K562 (cell line): ENCODE results near the gene PITPNM3. TPM values are rescaled to one million over a fixed set of nuclear protein-coding genes. Genes with fewer than 3 reads are reported as not detected.

ENCODE experiments used
- ATF1 ChIP-seq, 2 experiments: fragments of 450-650 bp in 1 of 2; IDR thresholded peaks; 2 replicates each; pipeline ENCODE4 v1.6.1; 2016; ENCODE audit warnings: missing compliant biosample characterization in 1 of 2, missing genetic modification characterization in 1 of 2
- CBX3 ChIP-seq, 2 experiments: IDR thresholded peaks; 1 replicate in 1 of 2; 2 replicates in 1 of 2; pipeline ENCODE4 v1.6.1; 2012; ENCODE audit warnings: inconsistent platforms in 2 of 2, low read length in 2 of 2, borderline replicate concordance in 1 of 2, control low read depth in 1 of 2
- CHD2 ChIP-seq: IDR thresholded peaks from 2 replicates; pipeline ENCODE4 v1.6.1; 2011; ENCODE audit warnings: low read depth, low read length
- FIP1L1 ChIP-seq: fragments of 200-400 bp; formaldehyde crosslinking; IDR thresholded peaks from 2 replicates; pipeline ENCODE4 v1.6.1; 2018; ENCODE audit warnings: mild to moderate bottlenecking, low read depth, low read length; ENCODE audit not compliant: poor library complexity, severe bottlenecking
- RBM25 ChIP-seq: fragments of 200-400 bp; formaldehyde crosslinking; IDR thresholded peaks from 2 replicates; pipeline ENCODE4 v1.6.1; 2018; ENCODE audit warnings: low read length, low read depth, moderate library complexity; ENCODE audit not compliant: severe bottlenecking
- ZBTB7A ChIP-seq: IDR thresholded peaks from 2 replicates; pipeline ENCODE4 v1.6.1; 2011; ENCODE audit warnings: low read depth, mild to moderate bottlenecking, low read length, moderate library complexity, borderline replicate concordance; ENCODE audit not compliant: control insufficient read depth
- ZNF586 ChIP-seq: fragments of 450-650 bp; formaldehyde crosslinking; conservative IDR thresholded peaks from 2 replicates; pipeline ENCODE4 v1.4.0; 2020; ENCODE audit warnings: mild to moderate bottlenecking, moderate library complexity
- polyA plus RNA-seq, 8 experiments: library from polyadenylated mRNA; depleted of rRNA in 4 of 8; stranded (reverse) in 5 of 8; unstranded in 3 of 8; fragments of >200 nt; fragmentation: Nextera tagmentation in 2 of 8; fragmentation: Illumina TruSeq in 1 of 8; extraction: Ambion mirVana in 2 of 8; extraction: Trizol in 1 of 8; gene quantifications; 2 replicates each; pipeline versions ENCODE4 v1.2.1 to v1.2.3, GENCODE V29; 2011 to 2014; ENCODE audit warnings: inconsistent platforms in 1 of 8, missing spikeins in 1 of 8
- total RNA-seq, 7 experiments: library from RNA; depleted of rRNA in 6 of 7; stranded (reverse); fragments of >200 nt in 6 of 7; fragmentation: Illumina TruSeq in 2 of 7; extraction: Trizol in 2 of 7; gene quantifications; 2 replicates each; pipeline versions ENCODE4 v1.2.1 to v1.2.3, GENCODE V29; 2011 to 2021; ENCODE audit warnings: low replicate concordance in 1 of 7
- TF ChIP-seq, protein P1 (sequence below), 2 experiments: fragments of 450-650 bp; conservative IDR thresholded peaks; 2 replicates each; pipeline ENCODE4 v1.6.1; 2017; ENCODE audit warnings: mild to moderate bottlenecking in 2 of 2, moderate library complexity in 2 of 2
- TF ChIP-seq, protein P2 (sequence below), 3 experiments: fragments of 200-800 bp in 1 of 3; fragments of 250-450 bp in 1 of 3; fragments of 450-650 bp in 1 of 3; sonication (Bioruptor Pico) in 1 of 3; sonication (Bioruptor generic) in 1 of 3; formaldehyde crosslinking in 1 of 3; IDR thresholded peaks; 2 replicates each; pipeline versions ENCODE4 v1.6.1 to v1.8.0; 2016 to 2022; ENCODE audit warnings: mild to moderate bottlenecking in 2 of 3, missing genetic modification characterization in 2 of 3, missing compliant biosample characterization in 1 of 3, moderate library complexity in 1 of 3

PITPNM3 gene
- total and polyA plus RNA-seq, 9 of the 15 experiments (the other 6 are each of a cell fraction or from before 2014, with no cell fraction given) = 0.14 to 0.38 (median 0.22) TPM; not detected in 2

DNA sequence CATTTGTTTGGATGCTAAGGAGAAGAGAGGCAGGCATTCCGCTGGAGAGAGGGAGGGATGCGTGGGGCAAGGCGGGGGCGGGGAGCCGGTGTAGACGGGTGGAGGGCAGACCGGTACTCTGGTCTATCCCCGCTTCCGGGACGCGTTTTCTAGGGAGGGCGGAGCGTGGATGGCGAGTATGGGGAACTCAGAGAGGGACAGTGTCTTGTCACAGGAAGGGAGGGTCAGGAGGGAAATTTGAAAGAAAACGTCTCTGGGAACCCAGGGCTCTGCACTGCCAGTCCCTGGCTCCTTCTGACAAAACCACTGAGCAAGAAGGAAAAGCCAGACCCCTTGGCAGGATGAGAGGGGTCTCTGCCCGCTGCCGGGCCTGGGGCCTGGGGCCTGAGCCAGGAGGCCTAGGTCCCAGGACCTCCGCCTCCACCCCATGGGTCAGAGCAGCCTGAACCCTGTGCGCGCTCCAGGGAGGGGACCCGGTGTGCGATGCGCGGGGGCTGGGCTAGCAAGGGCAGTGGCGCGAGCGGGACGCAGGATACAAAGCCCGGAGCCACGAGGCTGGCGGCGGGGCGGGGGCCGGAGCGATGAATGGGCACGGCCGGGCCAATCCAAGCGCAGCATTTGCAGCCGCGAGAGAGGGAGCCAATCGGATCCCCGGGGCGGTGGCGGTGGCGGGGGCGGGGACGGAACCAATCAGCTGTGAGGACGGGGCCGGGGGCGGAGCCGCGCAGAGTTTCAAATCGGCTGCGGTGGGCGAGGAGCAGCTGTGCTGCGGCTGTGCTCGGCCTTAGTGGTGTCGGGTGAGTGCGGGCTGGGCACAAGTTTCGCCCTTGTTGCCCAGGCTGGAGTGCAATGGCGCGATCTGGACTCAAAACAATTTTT, 112.4 kb downstream of the PITPNM3 start, which contains the start of gene PIMREG (continued):
- no peak for TF ChIP-seq ATF1 (CRISPR knock-in tag; IDR thresholded peaks at IDR 0.05)
- TF ChIP-seq ATF1 (tag; IDR thresholded peaks at IDR 0.05) = peak; percentile 81
- TF ChIP-seq, protein P1, sequence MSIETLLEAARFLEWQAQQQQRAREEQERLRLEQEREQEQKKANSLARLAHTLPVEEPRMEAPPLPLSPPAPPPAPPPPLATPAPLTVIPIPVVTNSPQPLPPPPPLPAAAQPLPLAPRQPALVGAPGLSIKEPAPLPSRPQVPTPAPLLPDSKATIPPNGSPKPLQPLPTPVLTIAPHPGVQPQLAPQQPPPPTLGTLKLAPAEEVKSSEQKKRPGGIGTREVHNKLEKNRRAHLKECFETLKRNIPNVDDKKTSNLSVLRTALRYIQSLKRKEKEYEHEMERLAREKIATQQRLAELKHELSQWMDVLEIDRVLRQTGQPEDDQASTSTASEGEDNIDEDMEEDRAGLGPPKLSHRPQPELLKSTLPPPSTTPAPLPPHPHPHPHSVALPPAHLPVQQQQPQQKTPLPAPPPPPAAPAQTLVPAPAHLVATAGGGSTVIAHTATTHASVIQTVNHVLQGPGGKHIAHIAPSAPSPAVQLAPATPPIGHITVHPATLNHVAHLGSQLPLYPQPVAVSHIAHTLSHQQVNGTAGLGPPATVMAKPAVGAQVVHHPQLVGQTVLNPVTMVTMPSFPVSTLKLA (conservative IDR thresholded peaks at IDR 0.05) = peak; percentile 89 to 94
- TF ChIP-seq, protein P2, sequence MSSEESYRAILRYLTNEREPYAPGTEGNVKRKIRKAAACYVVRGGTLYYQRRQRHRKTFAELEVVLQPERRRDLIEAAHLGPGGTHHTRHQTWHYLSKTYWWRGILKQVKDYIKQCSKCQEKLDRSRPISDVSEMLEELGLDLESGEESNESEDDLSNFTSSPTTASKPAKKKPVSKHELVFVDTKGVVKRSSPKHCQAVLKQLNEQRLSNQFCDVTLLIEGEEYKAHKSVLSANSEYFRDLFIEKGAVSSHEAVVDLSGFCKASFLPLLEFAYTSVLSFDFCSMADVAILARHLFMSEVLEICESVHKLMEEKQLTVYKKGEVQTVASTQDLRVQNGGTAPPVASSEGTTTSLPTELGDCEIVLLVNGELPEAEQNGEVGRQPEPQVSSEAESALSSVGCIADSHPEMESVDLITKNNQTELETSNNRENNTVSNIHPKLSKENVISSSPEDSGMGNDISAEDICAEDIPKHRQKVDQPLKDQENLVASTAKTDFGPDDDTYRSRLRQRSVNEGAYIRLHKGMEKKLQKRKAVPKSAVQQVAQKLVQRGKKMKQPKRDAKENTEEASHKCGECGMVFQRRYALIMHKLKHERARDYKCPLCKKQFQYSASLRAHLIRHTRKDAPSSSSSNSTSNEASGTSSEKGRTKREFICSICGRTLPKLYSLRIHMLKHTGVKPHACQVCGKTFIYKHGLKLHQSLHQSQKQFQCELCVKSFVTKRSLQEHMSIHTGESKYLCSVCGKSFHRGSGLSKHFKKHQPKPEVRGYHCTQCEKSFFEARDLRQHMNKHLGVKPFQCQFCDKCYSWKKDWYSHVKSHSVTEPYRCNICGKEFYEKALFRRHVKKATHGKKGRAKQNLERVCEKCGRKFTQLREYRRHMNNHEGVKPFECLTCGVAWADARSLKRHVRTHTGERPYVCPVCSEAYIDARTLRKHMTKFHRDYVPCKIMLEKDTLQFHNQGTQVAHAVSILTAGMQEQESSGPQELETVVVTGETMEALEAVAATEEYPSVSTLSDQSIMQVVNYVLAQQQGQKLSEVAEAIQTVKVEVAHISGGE (CRISPR knock-in tag; IDR thresholded peaks at IDR 0.05) = 0 out of 6 replicates have a peak, but pooled peaks of 1 of the 3 experiments have one; percentile 33
- TF ChIP-seq ZBTB7A = 0 out of 2 replicates have a peak, but pooled peaks have one; percentile 15
- TF ChIP-seq CBX3 (IDR thresholded peaks at IDR 0.05; ENCODE audit: borderline replicate concordance in 1 of 2, low read length in 2 of 2) = peak in 1 of 2 experiments; percentile 59; a peak in 1 of 3 replicates
- TF ChIP-seq ZNF586 (CRISPR knock-in tag) = no peak
- peak; percentile 37 for TF ChIP-seq FIP1L1
- TF ChIP-seq CHD2 = 0 out of 2 replicates have a peak, but pooled peaks have one; percentile 52
- TF ChIP-seq RBM25 = peak; percentile 86
